ENCODE measurements around the gene TLX1.

TLX1 gene

DNA sequence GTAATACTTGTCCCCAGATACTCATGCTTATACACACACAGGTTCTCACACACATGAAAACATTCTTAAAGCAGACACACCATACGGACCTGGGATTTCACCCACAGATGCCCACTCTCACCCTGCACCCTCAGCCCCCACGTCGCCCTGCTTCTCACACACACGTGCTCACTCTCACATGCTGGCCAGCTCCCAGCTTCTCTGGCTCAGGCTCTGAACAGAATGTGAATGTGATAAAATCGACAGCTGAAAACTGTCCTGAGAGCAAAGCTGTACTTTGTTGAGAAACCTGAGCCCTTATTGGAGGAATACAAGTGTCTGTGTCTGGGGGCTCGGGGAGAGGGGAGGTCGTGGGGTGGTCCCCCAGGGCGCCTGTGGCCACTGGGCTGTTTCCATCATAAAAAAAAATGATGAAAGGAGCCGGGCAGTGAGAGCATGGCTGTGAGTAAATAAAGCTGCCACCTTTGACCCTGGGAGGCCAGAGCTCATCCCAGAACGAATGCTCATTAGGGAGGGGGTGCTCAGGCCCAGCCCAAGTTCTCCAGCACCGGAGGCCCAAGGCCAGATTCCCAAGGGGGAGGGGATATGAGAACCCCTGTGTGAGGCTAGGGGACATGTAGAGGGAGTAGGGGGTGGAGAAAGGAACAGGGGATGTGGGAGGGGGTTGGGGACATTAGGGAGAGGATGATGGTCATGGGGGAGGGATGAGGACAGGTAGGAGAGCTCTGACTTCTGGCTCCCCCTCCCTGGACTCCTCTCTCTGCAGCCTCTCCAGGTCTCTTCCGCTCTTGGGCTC lies 18.1 kb upstream of the TLX1 start:
- no peak for DNase-seq (ENCODE audit: extremely low read depth, insufficient read length)
- TF ChIP-seq, protein P1, sequence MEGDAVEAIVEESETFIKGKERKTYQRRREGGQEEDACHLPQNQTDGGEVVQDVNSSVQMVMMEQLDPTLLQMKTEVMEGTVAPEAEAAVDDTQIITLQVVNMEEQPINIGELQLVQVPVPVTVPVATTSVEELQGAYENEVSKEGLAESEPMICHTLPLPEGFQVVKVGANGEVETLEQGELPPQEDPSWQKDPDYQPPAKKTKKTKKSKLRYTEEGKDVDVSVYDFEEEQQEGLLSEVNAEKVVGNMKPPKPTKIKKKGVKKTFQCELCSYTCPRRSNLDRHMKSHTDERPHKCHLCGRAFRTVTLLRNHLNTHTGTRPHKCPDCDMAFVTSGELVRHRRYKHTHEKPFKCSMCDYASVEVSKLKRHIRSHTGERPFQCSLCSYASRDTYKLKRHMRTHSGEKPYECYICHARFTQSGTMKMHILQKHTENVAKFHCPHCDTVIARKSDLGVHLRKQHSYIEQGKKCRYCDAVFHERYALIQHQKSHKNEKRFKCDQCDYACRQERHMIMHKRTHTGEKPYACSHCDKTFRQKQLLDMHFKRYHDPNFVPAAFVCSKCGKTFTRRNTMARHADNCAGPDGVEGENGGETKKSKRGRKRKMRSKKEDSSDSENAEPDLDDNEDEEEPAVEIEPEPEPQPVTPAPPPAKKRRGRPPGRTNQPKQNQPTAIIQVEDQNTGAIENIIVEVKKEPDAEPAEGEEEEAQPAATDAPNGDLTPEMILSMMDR (IDR thresholded peaks at IDR 0.05; ENCODE audit: insufficient read depth, low read length, poor library complexity, severe bottlenecking): no peak
- Histone ChIP-seq H3K27me3 (replicated peaks; ENCODE audit: control insufficient read depth, insufficient read depth, low read length) (peaks cover 2% of the 10 kb centered on the region), H3K36me3 (ENCODE audit: control insufficient read depth, insufficient read depth, low read length) (no peaks in the 10 kb centered on the region), H3K4me3 (replicated peaks; ENCODE audit: low read depth, low read length) (no peak overlapping the region)

DNA sequence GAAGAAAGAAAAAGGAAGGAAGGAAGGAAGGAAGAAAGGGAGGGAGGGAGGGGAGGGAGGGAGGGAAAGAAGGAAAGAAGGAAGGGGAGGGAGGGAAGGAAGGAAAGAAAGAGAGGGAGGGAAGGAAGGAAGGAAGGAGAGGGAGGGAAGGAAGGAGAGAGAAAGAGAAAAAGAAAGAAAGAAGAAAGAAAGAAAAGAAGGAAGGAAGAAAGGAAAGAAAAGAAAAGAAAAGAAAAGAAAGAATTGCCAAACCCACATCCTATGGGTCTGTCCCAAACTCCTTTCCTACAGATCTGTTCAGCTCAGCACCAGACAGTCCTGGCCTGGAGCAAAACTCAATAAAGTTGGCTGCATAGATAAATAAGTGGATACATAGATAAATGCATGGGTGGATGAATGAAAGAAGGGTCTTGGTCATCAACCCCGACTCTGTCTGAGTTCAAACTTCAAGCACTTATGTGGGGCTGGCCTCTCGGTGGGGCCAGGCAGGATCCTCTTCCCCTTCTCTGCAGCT lies 17.2 kb upstream of the TLX1 start:
- H3K4me3 ChIP-seq (replicated peaks; ENCODE audit: low read depth, low read length): no peak overlapping the region
- DNase-seq (ENCODE audit: extremely low read depth, insufficient read length): no peak
- no peaks in the 10 kb centered on the region for H3K36me3 ChIP-seq (ENCODE audit: control insufficient read depth, insufficient read depth, low read length)
- TF ChIP-seq, protein P1 (IDR thresholded peaks at IDR 0.05; ENCODE audit: insufficient read depth, low read length, poor library complexity, severe bottlenecking): no peak
- peaks cover 2% of the 10 kb centered on the region for H3K27me3 ChIP-seq (replicated peaks; ENCODE audit: control insufficient read depth, insufficient read depth, low read length)

DNA sequence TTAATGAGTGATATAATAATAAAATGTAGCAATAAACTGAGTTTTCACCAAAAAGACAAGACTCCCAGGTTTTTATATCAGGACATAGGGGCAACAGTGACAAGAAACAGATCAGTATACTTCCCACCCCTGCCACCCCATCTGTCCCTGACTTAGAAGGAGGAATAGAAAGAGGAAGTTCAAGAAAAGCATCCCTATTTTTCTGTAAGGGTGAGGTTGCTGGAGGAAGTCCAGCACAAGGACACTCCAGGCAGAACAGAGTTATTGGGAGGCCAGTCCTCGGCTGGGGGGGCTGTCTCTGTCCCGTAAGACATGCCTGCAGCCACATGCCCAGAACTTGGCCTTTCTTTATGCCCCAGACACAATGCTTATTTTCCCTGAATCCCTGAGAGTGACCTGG lies 16.5 kb upstream of the TLX1 start:
- TF ChIP-seq, protein P1 (IDR thresholded peaks at IDR 0.05; ENCODE audit: insufficient read depth, low read length, poor library complexity, severe bottlenecking): no peak
- H3K36me3 ChIP-seq (ENCODE audit: control insufficient read depth, insufficient read depth, low read length): no peaks in the 10 kb centered on the region
- DNase-seq (ENCODE audit: extremely low read depth, insufficient read length): no peak
- no peak overlapping the region for H3K4me3 ChIP-seq (replicated peaks; ENCODE audit: low read depth, low read length)
- H3K27me3 ChIP-seq (replicated peaks; ENCODE audit: control insufficient read depth, insufficient read depth, low read length): peaks cover 2% of the 10 kb centered on the region

DNA sequence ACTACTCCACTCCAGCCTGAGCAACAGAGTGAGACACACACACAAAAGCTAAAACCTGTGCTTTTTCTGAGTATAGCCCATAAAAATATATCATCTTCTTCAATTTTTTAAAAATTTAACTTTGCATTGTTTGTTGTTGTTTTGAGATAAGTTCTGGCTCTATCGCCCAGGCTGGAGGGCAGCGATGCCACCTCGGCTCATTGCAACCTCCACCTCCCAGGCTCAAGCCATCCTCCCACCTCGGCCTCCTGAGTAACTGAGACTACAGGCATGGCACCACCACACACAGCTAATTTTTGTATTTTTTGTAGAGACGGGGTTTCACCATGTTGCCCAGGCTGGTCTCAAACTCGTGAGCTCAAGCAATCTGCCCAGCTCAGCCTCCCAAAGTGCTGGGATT lies 14.3 kb upstream of the TLX1 start:
- H3K36me3 ChIP-seq (ENCODE audit: control insufficient read depth, insufficient read depth, low read length): no peaks in the 10 kb centered on the region
- peaks cover 2% of the 10 kb centered on the region for H3K27me3 ChIP-seq (replicated peaks; ENCODE audit: control insufficient read depth, insufficient read depth, low read length)
- TF ChIP-seq, protein P1 (IDR thresholded peaks at IDR 0.05; ENCODE audit: insufficient read depth, low read length, poor library complexity, severe bottlenecking): no peak
- no peak overlapping the region for H3K4me3 ChIP-seq (replicated peaks; ENCODE audit: low read depth, low read length)
- no peak for DNase-seq (ENCODE audit: extremely low read depth, insufficient read length)

DNA sequence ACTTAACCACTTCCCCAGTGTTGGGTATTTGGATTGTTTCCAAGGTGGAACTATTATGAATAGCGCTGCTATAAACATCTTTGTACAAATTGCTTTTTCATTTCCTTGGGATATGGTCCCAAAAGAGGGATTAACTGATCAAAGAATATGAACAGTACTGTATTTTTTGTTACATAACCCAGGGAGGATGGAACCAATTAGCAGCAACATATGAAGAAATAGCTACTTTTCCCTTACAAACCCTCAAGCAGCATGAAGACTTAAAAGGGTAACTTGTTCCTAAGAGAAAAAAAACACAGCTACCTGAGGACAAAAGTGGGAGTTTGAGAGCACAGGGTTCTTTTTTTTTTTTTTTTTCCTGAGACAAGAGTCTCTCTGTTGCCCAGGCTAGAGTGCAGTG lies 13.1 kb upstream of the TLX1 start:
- Histone ChIP-seq H3K4me3 (replicated peaks; ENCODE audit: low read depth, low read length) (no peak overlapping the region), H3K27me3 (replicated peaks; ENCODE audit: control insufficient read depth, insufficient read depth, low read length) (peaks cover 4% of the 10 kb centered on the region), H3K36me3 (ENCODE audit: control insufficient read depth, insufficient read depth, low read length) (no peaks in the 10 kb centered on the region)
- TF ChIP-seq, protein P1 (IDR thresholded peaks at IDR 0.05; ENCODE audit: insufficient read depth, low read length, poor library complexity, severe bottlenecking): no peak
- no peak for DNase-seq (ENCODE audit: extremely low read depth, insufficient read length)

Measured in GM06990 (cell line).